M059J (cell line): ENCODE results near the gene RBM17. TPM values are rescaled to one million over a fixed set of nuclear protein-coding genes. Genes with fewer than 3 reads are reported as not detected.
A peak's percentile ranks its signal among the peaks of the same experiment; 100 is the strongest.
"Not testable (repeated sequence)": the region's sequence is repeated elsewhere in the genome, so short reads cannot be mapped to it uniquely, and the experiment has no call there.

Source experiments
- DNase-seq: peaks from one replicate; pipeline ENCODE4 v3.0.0-alpha.2; 2012; ENCODE audit warnings: low read depth
- total RNA-seq: library from RNA; depleted of rRNA; stranded (reverse); fragments of >200 nt; shearing (Covaris generic); gene quantifications from 2 replicates; pipeline ENCODE4 v1.2.3, GENCODE V29; 2014; rRNA removed

Gene RBM17
- total RNA-seq: 15.5 and 17.1 TPM in 2 replicates

GRCh38 chr10:6088721-6089333 lies at the start of gene RBM17:
RBM17 (plus strand) TSS chr10:6089034; CDS start chr10:6097066, 8,032 bp downstream.
- DNase-seq: peak; percentile 84

GRCh38 chr10:6039711-6040110 lies 49.1 kb upstream of the RBM17 start:
- DNase-seq: no peak

- DNase-seq: no peak
Observed at GRCh38 chr10:6040205-6040604, 48.6 kb upstream of the RBM17 start.

GRCh38 chr10:6043377-6043776 lies 45.5 kb upstream of the RBM17 start:
- DNase-seq: not testable (repeated sequence)

GRCh38 chr10:6044060-6044459 lies 44.8 kb upstream of the RBM17 start:
- DNase-seq: no peak

- DNase-seq: no peak
Observed at GRCh38 chr10:6044751-6045313, 44.0 kb upstream of the RBM17 start.

GRCh38 chr10:6045314-6045848 lies 43.5 kb upstream of the RBM17 start:
- no peak for DNase-seq

GRCh38 chr10:6045878-6046772 lies 42.7 kb upstream of the RBM17 start:
- DNase-seq: no peak

GRCh38 chr10:6046773-6047611 lies 41.8 kb upstream of the RBM17 start:
- no peak for DNase-seq

GRCh38 chr10:6047847-6048246 lies 41.0 kb upstream of the RBM17 start:
- DNase-seq: no peak

- no peak for DNase-seq
Observed at GRCh38 chr10:6048281-6049030, 40.4 kb upstream of the RBM17 start.

GRCh38 chr10:6049031-6049400 lies 39.8 kb upstream of the RBM17 start:
- no peak for DNase-seq

GRCh38 chr10:6050801-6051445 lies 37.9 kb upstream of the RBM17 start:
- peak; percentile 70 for DNase-seq

GRCh38 chr10:6052247-6053221 lies 36.3 kb upstream of the RBM17 start:
- peak; percentile 15 for DNase-seq

- DNase-seq: no peak
Observed at GRCh38 chr10:6053303-6053702, 35.5 kb upstream of the RBM17 start.

GRCh38 chr10:6053816-6054631 lies 34.8 kb upstream of the RBM17 start:
- DNase-seq: no peak

GRCh38 chr10:6054884-6055283 lies 34.0 kb upstream of the RBM17 start:
- DNase-seq: no peak

GRCh38 chr10:6055929-6056328 lies 32.9 kb upstream of the RBM17 start:
- no peak for DNase-seq
